GM19468 (cell line): Measurements from ENCODE around the gene CABCOCO1.
A peak's percentile ranks its signal among the peaks of the same experiment; 100 is the strongest.
"Not testable (repeated sequence)": the region's sequence is repeated elsewhere in the genome, so short reads cannot be mapped to it uniquely, and the experiment has no call there.

ENCODE experiments used
- ATAC-seq: cut with Tn5 transposase; IDR thresholded peaks from one replicate; pipeline ENCODE4 v1.9.1; 2021; ENCODE audit warnings: mild to moderate bottlenecking, moderate library complexity, moderate number of reproducible peaks; ENCODE audit not compliant: unreplicated experiment; ENCODE audit errors: extremely low read depth

The CABCOCO1 gene

DNA sequence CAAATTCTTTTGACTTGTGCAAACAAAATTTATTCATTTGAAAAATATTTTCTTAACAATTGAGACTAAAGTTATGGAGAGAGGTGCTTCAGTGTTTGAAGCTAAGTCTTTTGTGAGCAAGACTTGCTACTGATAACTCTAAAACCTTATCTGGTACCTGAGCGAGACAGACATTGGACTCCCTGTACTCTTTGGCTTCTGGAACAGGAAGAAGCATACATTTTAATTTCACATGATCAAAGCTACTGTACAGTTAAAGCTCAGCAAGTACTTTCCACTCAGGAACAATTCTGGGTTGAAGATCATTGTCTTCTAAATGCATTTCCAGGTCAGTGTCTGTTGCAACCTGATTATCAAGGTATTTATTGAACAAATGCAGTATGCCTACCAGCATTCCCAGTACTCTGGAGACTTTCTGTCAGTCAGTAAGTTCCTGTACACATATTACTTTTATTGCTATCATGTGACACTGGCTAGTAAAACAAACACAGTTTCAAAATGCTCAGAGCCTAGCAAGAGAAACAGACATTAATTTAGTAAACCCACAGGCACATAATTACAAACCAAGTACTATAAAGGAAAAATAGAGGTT, 42.4 kb downstream of the CABCOCO1 start:
- no peak for ATAC-seq

- ATAC-seq, result no peak
These were observed 46.1 kb downstream of the CABCOCO1 start for GRCh38 chr10:61708846-61709245.

GRCh38 chr10:61712105-61712504, 49.4 kb downstream of the CABCOCO1 start:
- ATAC-seq, result not testable (repeated sequence)

DNA sequence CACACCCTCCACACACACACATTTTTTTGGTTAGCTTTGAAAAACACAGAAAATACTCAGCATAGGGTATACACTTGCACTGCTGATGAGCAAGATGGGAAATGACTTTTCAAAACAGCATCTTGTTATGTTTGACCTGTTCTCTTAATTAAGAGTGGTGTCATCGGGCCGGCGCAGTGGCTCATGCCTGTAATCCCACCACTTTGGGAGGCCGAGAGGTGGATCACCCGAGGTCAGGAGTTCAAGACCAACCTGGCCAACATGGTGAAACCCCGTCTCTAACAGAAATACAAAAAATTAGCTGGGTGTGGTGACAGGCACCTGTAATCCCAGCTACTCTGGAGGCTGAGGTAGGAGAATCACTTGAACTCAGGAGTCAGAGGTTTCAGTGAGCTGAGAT, 56.7 kb downstream of the CABCOCO1 start:
- not testable (repeated sequence) for ATAC-seq

DNA sequence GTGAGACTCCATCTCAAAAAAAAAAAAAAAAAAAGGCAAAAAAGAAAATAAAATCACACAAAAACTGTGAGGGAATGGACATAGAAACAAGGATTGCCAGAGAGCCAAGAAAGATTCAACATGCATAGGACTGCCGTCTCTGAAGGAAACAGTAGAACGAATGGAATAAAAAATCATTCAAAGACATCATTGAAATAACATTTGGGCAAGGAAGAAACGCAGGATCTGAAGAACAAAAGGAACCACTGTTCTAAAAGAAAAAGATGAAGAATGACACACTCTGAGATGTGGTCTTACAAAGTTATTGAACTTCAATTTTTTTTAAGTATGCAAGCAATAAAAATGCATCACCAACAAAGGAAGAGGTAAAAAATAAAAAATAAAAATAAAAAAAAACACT, 57.2 kb downstream of the CABCOCO1 start:
- no peak for ATAC-seq

DNA sequence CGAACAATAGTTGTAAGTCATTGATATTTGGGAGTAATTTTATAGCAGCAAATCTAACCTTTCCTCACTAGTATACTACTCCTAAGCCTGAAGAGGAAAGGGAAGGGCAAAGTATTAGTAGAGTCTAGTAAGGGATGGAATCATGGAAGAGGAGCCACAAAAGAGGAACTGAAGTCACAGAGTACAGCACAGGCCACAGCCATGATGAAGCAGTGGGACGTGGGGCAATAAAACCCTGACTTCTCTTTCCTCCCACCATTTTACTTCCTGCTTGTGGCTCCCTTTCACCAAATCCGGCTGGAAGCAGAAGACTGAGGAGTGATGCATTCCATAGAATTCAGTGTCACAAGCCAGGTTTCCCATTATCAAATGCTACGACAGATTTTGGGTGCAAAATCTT, 58.7 kb downstream of the CABCOCO1 start:
- no peak for ATAC-seq

GRCh38 chr10:61725221-61725620, 62.5 kb downstream of the CABCOCO1 start:
- ATAC-seq, result not testable (repeated sequence)

DNA sequence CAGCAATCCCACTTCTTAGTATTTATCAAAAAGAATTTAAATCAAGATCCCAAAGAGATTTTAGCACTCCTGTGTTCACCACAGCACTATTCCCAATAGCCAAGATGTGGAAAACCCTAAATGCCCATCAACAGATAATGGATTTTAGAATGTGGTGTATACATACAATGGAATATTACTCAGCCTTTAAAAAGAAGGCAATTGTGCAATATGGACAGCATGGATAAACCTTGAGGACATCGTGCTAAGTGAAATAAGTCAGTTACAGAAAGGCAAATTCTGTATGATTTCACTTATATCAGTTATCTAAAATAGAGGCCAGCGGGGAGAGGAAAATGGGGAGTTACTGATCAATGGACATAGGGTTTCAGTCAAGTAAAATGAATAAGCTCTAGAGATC, 66.9 kb downstream of the CABCOCO1 start:
- no peak for ATAC-seq

DNA sequence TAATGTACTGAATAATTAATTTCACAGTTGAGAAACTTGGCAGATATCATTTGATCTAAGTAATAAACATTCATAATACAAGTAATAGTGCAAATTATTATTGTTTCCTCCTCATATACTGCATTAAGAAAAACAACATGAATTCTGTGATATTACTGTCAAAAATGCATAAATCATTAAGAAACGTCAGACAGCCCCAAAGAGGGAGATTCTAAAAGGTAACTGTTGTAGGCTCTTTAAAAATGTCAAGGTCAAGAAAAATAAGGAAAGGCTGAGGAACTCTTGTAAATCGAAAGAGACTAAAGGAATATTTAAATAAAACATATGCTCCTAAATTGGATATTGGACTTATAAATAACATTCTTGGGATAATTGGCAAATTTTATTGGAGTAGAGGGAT, 67.9 kb downstream of the CABCOCO1 start:
- no peak for ATAC-seq

DNA sequence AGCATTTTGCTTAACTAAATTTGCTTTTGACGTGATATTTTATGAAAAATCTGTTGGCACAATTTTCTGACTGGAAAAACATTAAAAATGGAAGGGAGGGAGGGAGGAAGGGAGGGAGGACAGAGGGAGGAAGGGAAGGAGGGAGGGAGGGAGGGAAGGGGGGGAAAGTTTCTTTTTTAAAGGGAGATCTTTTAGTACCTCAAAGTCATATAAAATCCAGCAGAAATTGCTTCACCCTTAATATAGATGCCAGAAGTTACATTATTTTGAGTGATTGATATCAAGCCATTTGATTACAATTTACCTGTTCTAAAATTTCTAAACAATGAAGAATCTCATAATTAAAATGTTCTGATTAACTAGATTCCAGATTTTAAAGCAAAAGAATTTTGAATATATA, 68.9 kb downstream of the CABCOCO1 start:
- ATAC-seq, result no peak

DNA sequence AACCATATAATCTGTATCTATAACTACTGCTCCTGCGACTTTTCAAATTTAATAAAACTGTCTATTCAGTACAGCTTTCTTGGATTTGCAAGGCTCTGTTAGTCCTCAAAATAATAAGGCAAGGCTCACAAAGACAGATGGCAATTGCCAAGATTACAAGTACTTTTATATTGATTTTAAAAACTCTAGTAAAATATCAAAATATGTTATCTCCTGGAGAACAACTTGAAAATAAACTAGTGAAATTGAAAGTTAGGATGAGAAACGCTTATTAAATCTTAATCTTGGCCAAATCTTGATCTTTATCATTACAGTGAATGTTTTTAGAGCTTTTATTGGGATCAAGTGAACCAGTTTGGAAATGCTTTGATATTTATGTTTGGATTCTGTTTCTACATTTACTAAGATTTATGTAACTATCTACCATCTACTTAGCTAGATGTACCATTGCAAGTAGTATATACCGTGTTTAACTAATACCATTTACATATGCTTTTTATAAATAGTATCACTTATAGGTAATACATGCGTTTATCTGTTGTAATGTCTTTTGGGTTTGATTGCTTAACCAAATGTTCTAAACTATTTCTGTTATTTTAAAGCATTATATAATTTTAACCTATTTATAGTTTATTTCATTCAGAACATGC, 70.0 kb downstream of the CABCOCO1 start:
- no peak for ATAC-seq

GRCh38 chr10:61733358-61733940, 70.7 kb downstream of the CABCOCO1 start:
- no peak for ATAC-seq

DNA sequence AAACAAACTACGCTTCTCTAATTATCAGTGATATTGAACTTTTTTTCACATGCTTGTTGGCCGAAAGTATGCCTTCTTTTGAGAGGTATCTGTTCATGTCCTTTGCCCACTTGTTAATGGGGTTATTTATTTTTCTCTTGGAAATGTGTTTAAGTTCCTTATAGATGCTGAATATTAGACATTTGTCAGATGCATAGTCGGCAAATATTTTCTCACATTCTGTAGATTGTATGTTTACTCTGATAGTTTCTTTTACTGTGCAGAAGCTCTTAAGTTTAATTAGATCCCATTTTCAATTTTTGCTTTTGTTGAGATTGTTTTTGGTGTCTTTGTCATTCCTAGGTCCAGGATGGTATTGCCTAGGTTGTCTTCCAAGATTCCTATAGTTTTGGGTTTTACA, 73.2 kb downstream of the CABCOCO1 start:
- ATAC-seq, result no peak

DNA sequence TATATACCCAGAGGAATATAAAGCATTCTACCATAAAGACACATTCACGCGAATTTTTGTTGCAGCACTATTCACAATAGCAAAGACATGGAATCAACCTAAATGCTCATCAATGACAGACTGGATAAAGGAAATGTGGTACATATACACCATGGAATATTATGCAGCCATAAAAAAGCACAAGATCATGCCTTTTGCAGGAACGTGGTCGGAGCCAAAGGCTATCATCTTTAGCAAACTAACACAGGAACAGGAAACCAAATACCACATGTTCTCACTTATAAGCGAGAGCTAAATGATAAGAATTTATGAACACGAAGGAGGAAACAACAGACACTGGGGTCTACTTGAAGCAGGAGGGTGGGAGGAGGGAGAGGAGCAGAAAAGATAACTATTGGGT, 74.7 kb downstream of the CABCOCO1 start:
- not testable (repeated sequence) for ATAC-seq

DNA sequence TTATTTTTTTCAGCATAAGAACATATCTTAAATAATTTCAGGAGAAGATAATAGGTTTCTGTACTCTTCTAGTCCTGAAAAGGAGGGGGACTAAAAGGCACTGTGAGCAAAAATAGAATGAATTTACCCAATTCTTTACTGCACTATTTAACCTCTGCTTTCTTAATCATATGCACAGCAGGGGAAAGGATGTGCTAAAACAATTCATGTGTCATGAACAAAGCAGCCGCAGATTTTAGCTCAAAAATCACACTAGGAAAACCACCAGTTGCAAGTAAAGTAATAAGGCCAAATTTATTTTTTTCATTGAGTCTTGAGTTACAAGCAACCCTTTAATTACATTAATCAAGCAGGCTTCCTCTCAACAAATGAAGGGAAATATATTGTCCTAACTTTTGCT, 80.1 kb downstream of the CABCOCO1 start:
- ATAC-seq, result no peak

DNA sequence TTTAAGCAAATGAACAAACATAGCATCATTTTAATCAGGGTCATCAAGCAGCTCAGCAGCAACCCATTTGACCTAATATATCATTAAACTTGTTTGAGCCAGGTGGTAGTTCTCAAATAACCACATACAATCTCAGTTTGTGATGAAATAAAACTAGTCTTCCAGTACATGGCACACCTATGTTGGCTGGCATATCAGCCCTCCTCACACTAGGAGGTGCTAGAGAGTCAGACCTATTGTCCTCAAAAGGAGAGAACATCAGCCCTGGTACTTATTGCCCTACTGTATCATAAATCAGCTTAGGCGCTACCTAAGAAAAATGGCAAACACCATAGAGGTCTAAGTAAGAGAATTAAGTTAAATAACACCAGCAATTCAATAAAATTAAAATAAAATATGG, 81.7 kb downstream of the CABCOCO1 start:
- ATAC-seq, result no peak

DNA sequence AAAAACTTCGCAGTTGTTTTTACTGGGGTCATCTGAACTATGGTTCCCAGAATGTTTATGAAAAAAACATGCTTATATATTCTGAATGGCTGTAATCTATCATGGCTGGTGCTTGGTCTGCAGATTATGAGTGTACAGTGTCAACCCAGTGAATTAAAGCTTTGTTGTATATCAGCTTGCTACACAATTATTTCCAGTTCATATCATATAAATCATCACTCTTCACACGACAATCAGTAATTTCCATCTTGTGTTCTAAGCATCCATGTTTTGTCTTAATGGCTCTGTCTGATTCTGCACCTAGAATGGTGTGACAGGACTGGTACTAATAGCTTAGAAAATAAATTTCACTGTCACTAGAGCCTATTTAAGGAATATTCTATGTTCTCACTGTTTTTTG, 83.6 kb downstream of the CABCOCO1 start:
- no peak for ATAC-seq

DNA sequence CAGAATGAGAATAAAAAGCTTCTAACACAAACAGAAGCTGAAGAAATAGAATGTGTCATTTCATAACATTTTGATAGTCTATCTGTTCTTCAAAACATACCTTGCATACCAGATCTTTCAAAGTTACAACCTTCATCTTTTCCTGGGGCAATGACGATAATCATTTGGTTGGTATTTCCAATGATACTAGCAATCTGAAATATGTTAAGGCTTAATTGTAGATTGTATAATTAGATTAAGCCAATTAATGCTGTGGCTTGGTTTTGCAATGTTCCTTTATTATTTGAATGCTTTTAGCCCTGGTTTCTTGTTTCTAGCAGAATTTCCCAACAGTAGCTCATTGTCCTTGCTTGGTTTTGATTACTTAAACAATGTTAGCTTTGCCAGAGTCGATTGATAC, 84.6 kb downstream of the CABCOCO1 start:
- ATAC-seq, result no peak

DNA sequence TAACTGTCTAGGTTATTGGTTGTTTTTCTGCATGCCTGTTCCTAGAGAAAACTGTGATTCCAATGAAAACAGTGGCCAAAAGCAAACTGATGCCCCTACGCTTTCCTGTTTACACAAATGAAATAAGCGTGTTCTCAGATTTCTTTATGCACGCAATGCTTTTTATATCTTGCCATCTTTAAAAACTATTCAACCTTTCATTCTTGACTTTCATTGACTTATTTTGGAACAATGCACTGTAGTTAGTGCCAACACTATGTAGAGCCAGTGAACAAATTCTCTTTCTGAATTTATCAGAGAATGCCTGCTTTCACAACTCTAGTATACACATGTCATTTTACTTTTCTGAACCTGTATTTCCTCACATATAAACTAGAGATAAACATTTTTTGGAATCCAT, 86.6 kb downstream of the CABCOCO1 start:
- ATAC-seq, result no peak

DNA sequence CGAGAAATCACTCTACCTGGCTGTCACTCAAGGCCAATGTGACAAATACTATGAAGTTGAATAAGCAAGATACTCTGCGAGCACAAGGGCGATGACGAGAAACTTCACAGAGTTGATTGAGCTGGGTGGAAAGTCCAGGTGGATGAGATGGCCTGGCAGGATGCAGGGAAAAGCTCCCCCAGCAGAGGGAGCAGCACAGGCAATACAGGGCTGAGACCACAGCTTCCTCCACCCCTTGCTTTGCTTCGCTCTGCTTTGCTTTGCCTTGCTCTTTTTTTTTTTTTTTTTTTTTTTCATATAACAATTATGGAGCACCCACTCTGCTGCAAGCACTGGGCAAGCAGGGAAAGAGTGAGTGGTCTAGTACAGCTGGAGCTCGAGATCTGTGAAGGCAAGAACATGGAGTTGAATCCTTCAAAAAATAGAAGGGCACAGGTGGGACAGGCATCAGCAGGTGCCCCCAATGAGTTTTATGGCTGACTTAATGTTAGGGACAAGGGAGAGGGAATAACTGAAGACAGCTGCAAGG, 88.3 kb downstream of the CABCOCO1 start:
- peak; percentile 90 for ATAC-seq

GRCh38 chr10:61751599-61751998, 88.9 kb downstream of the CABCOCO1 start:
- no peak for ATAC-seq
